HL-60 (cell line): ENCODE measurements around the gene SPAG9.
A peak's percentile ranks its signal among the peaks of the same experiment; 100 is the strongest.

ENCODE experiments used
- DNase-seq, 2 experiments: peaks; one replicate each; pipeline ENCODE4 v3.0.0-alpha.2; 2010 to 2020; ENCODE audit warnings: low read depth in 1 of 2, low spot score in 1 of 2
- H3K27ac ChIP-seq: fragments of 250-450 bp; sonication (Bioruptor Pico); replicated peaks from 2 replicates; pipeline ENCODE4 v1.5.1; 2020; ENCODE audit warnings: mild to moderate bottlenecking, moderate library complexity
- H3K27me3 ChIP-seq: fragments of 250-450 bp; sonication (Bioruptor Pico); 2 replicates; pipeline ENCODE4 v1.5.1; 2021; ENCODE audit warnings: mild to moderate bottlenecking, moderate library complexity; ENCODE audit not compliant: insufficient read depth, poor library complexity, severe bottlenecking
- H3K4me3 ChIP-seq: replicated peaks from 2 replicates; pipeline ENCODE4 v1.5.1; 2011; ENCODE audit warnings: mild to moderate bottlenecking, control low read depth, low read length; ENCODE audit not compliant: insufficient read depth
- GABPA ChIP-seq: IDR thresholded peaks from 2 replicates; pipeline ENCODE4 v1.6.1; 2012; ENCODE audit warnings: low read depth
- POLR2AphosphoS5 ChIP-seq: IDR thresholded peaks from 2 replicates; pipeline ENCODE4 v1.6.1; 2012; ENCODE audit warnings: low read depth
- SPI1 ChIP-seq: IDR thresholded peaks from 2 replicates; pipeline ENCODE4 v1.6.1; 2012; ENCODE audit warnings: low read depth, mild to moderate bottlenecking, borderline replicate concordance
- TF ChIP-seq, protein P1 (sequence below): IDR thresholded peaks from 2 replicates; pipeline ENCODE4 v1.6.1; 2012; ENCODE audit warnings: low read depth; ENCODE audit not compliant: insufficient replicate concordance
- TF ChIP-seq, protein P2 (sequence below): IDR thresholded peaks from one replicate; pipeline ENCODE4 v1.5.1; 2011; ENCODE audit warnings: low read length, control low read depth, inconsistent platforms; ENCODE audit not compliant: insufficient read depth

SPAG9 gene

DNA sequence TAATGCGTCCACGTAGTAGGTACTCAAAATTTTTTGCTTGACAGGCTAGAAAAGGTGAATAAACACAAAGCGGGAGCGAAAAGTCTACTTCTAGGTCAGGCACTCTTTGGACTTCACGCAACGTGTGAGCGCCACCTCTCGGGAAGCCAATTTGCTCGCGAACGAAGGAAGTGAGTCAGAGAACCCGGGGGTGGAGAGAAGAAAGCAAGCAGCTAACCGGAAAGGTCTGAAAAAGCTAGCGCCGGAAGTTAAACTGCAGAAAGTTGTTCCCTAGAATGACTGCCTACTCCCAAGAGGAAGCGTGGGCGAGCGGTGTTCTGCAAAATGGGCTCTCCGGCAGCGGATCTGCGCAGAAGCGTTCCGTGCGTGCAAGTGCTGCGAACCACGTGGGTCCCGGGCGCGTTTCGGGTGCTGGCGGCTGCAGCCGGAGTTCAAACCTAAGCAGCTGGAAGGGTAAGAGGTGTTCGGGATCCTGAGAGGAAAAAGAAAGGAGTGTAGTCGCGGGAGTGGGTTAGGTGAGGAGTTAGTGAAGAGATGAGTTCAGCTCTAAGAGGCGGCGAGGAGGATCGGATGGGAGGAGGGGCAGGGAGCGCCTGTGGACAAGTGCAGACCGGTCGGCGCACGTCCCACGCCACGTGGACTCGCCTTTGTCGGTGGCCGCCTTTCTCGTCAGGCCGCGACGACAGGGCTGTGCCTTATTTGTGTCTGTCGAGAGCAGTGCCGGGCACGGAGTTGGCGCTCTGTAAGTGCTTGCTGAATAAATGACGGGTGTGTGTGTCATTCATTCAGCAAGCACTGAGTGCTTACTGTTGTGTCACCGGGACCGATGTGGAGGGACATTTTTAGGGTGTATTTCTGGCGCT lies 32.8 kb upstream of the SPAG9 start, which contains the start of gene NME1:
Gene NME1, plus strand, starts transcription at position 350 of the 863 bp plus-strand sequence. CDS start 2,096 bp downstream, outside the sequence.
- no peaks in the 10 kb centered on the region for H3K27me3 ChIP-seq
- TF ChIP-seq, protein P1, sequence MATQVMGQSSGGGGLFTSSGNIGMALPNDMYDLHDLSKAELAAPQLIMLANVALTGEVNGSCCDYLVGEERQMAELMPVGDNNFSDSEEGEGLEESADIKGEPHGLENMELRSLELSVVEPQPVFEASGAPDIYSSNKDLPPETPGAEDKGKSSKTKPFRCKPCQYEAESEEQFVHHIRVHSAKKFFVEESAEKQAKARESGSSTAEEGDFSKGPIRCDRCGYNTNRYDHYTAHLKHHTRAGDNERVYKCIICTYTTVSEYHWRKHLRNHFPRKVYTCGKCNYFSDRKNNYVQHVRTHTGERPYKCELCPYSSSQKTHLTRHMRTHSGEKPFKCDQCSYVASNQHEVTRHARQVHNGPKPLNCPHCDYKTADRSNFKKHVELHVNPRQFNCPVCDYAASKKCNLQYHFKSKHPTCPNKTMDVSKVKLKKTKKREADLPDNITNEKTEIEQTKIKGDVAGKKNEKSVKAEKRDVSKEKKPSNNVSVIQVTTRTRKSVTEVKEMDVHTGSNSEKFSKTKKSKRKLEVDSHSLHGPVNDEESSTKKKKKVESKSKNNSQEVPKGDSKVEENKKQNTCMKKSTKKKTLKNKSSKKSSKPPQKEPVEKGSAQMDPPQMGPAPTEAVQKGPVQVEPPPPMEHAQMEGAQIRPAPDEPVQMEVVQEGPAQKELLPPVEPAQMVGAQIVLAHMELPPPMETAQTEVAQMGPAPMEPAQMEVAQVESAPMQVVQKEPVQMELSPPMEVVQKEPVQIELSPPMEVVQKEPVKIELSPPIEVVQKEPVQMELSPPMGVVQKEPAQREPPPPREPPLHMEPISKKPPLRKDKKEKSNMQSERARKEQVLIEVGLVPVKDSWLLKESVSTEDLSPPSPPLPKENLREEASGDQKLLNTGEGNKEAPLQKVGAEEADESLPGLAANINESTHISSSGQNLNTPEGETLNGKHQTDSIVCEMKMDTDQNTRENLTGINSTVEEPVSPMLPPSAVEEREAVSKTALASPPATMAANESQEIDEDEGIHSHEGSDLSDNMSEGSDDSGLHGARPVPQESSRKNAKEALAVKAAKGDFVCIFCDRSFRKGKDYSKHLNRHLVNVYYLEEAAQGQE, result peak; percentile 78
- TF ChIP-seq POLR2AphosphoS5 (peak; percentile 97), GABPA (peak; percentile 100), SPI1 (peak; percentile 75)
- TF ChIP-seq, protein P2, sequence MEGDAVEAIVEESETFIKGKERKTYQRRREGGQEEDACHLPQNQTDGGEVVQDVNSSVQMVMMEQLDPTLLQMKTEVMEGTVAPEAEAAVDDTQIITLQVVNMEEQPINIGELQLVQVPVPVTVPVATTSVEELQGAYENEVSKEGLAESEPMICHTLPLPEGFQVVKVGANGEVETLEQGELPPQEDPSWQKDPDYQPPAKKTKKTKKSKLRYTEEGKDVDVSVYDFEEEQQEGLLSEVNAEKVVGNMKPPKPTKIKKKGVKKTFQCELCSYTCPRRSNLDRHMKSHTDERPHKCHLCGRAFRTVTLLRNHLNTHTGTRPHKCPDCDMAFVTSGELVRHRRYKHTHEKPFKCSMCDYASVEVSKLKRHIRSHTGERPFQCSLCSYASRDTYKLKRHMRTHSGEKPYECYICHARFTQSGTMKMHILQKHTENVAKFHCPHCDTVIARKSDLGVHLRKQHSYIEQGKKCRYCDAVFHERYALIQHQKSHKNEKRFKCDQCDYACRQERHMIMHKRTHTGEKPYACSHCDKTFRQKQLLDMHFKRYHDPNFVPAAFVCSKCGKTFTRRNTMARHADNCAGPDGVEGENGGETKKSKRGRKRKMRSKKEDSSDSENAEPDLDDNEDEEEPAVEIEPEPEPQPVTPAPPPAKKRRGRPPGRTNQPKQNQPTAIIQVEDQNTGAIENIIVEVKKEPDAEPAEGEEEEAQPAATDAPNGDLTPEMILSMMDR, result peak; percentile 79
- H3K27ac ChIP-seq, result peak within 1 kb of the TSS; percentile 89
- peak; percentile 99 for DNase-seq
- H3K4me3 ChIP-seq, result peak within 1 kb of the TSS; percentile 73

DNA sequence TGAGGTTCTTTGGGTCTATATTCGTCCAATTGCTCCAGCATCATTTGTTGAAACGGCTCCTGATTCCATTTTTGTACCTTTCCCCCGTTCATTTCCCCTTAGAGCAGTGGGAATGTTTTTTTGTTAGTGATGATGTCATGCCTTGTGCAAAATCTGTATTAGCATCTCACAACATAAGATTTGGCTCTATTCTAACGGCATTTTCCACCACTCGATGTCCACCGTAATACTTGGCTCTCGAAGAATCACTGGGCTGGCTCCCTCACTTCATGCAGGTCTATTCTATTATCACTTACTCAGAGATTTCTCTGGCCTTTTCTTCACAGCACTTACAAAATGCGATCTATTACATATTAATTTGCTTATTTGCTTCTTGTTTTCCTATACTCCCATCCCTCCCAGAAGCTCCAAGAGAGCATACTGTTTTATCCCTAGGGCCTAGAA lies 32.1 kb upstream of the SPAG9 start:
- no peak for DNase-seq
- Histone ChIP-seq H3K4me3 (peak overlapping the region; percentile 34), H3K27ac (peak overlapping the region; percentile 68), H3K27me3 (no peaks in the 10 kb centered on the region)
- TF ChIP-seq GABPA, result no peak
- TF ChIP-seq POLR2AphosphoS5, result no peak
- no peak for TF ChIP-seq SPI1
- TF ChIP-seq, protein P2, result no peak
- TF ChIP-seq, protein P1, result no peak

DNA sequence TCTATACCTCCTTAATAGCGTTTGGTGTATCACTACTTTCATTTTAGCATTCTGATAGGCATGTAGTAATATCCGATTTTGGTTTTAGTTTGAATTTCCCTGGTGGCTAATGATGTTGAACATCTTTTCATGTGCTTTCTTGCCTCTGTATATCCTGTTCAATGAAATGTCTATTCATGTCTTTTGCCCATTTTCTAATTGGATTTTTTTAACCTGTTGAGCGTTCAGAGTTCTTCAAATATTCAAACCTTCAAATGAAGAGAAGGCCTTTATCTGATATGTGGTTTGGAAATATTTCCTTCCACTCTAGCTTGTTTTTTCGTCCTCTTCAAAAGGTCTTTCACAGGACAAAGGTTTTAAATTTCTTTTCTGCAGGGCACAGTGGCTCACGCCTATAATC lies 30.3 kb upstream of the SPAG9 start:
- H3K27ac ChIP-seq, result no peak overlapping the region
- DNase-seq, result no peak
- no peak overlapping the region for H3K4me3 ChIP-seq
- TF ChIP-seq, protein P2, result no peak
- TF ChIP-seq, protein P1, result no peak
- TF ChIP-seq SPI1 (no peak), POLR2AphosphoS5 (no peak)
- no peaks in the 10 kb centered on the region for H3K27me3 ChIP-seq
